ENCODE measurements around the gene ACSL3.
A peak's percentile ranks its signal among the peaks of the same experiment; 100 is the strongest.

The ACSL3 gene

DNA sequence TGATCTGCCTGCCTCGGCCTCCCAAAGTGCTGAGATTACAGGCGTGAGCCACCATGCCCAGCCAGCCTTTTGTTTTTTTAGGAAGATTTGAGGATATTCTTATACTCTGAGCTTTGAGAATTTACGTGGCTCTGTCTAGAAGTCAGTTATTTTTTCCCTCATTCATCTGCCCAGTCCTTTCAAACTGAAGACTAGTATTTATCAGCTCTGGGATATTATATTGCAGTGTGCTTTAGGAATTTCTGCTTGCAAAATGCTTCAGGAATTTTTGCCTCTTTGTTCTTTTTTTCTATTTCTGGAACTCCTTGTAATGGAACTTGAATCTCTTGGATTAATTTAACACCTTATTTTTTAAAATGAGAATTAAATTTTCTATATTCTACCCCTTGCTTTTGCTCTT lies 22.6 kb downstream of the ACSL3 start:
- DNase-seq: no peak

DNA sequence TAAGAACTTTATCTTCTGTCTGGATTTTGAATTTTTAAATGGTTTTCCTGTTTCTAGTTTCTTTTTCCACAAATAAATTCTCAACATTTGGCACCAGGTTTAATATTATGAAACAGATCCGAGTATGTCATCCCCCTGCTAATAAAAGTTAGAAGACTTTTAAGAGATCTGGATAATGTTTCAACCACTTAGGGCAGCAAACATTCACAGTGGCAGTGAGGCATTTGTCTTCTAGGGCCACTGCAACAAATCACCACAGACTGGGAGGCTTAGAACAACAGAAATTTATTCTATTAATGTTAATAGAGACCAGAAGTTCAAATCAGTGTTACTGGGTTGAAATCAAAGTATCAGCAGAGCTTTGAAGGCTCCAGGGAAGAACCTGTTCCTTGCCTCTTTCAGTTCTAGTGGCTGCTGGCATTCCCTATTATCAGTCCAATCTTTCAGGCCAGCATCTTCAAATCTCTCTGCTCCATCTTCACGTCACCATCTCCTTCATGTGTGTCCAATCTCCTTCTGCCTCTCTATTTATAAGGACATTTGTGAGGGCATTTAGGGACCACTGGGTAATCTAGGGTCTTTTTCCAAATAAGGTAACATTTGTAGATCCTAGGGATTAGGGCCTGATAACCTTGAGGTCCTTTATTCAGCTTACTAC lies 23.4 kb downstream of the ACSL3 start:
- no peak for DNase-seq

DNA sequence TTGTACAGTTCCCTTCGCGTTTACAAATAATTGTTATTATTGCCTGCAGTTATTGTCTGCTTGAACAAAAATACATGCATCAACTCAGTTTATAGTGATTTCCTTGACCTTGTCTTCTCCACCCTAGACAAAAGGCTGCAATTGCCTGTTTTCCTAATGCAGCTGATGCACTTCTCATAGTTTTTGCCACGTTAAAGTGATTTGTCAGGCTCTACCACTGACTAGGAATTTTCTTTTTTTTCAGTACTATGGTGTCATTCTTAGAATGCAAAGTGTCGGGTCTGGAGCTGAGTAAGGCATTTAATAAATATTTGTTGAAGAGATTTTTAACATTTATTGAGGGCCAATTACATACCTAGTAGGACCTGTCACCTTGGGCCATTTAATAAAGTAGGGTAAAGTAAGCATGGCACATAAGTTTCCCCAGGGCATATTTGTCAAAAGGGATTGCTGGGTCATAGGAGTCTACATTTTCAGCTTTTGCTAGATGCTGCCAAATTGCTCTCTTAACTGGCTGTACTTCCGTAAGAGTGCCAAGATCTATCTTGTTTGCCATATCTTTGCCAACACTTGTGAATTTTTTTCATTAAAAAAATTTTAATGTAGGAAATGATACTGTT lies 24.1 kb downstream of the ACSL3 start:
- no peak for DNase-seq

DNA sequence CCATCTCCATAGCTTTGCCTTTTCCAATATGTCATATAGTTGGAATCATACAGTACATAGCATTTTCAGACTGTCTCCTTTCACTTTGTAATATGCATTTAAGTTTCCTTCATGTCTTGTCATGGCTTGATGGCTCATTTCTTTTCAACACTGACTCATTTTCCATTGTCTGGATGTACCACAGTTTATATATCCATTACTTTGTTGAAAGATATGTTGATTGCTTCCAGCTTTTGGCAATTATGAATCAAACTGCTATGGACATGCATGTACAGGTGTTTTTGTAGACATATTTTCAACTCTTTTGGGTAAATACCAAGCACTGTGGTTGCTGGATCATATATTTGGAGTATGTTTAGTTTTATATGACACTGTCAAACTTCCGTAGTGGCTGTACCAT lies 26.3 kb downstream of the ACSL3 start:
- no peak for DNase-seq

DNA sequence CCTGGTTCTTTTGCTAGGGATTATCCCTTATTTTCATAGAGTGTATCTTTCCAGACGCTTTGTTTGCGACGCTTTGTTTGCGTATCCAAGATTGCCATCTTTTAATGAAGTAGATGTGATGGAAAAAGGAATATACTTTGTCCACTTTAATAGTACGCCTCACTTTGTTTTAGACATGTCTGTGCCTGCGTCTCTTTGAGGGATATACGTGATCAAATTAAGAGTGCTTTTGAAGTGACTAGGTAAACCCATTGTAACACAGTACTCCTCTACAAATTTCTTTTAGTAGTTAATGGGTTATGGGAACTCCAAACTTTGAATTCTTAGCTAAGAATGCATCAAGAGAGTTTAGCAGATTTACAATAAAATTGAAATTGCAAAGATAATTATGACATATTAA lies 27.9 kb downstream of the ACSL3 start:
- no peak for DNase-seq

DNA sequence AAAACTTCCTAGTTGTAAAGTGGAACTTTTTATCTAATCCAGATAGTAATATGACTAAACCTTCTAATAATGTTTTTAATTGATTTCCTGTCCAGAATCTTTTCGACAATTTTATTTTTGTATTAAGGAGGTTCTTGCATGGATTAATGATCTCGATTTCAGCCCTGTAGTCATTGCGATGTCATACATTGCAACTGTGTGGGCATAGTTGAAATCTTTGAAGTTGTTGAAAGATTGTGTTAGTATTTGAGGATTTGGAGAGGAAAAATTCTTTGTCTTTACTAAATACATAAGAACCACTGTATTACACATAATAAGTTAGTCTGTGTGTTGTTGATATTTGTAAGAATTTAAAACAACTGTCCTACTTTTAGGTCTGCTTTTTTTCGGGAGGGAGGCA lies 31.1 kb downstream of the ACSL3 start:
- no peak for DNase-seq

DNA sequence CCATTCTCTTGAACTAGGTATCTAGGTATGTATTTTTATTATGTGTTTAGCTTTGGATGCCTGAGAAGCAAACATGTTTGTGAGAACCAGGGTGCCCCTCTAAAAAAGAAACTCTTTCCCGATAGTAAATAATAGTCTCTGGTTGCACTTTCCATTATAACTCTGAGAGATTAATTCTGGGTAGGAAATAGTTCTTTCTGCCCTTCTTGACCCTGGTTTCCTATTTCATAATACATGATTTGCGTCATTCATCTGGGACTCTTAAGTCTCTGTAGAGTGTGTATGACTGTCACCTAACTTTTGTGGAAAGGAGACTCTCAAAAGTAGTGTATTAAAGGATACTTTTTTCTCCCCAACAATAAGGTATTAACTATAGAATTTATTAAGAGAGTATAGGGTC lies 31.5 kb downstream of the ACSL3 start:
- no peak for DNase-seq

DNA sequence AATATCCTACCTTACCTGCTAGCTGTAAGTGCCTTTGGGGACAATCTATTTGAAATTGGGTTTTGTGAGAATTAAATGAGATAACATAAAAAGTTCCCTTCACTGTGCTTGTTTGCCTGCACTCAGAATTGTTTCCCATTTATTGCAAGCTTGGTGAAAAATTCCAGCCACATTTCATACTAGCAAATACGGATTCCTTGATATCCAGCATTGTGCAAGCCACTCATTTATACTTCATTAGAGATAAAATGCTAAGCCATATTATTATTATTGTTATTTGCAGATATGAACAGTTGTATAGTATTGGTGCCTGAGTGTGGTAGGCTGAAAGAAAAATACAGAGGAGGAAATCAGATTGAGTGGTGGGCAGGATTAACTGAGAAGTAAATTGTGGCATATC lies 31.9 kb downstream of the ACSL3 start:
- no peak for DNase-seq

DNA sequence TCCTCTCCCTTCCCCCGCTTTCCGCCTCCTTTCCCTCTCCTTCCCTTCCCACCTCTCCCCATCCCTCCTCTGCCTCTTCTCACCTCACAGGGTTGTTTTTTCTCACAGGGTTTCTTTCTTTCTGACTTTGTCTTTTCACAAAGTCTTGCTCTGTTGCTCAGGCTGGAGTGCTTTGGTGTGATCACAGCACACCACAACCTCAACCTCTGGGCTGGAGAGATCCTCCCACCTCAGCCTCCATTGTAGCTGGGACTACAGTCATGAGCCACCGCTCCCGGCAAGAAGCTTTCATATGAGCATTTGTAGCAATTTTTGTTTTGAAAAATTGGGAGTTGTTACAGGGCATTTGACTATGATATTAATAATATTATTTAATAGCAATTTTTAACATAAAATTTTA lies 32.9 kb downstream of the ACSL3 start:
- DNase-seq: no peak

DNA sequence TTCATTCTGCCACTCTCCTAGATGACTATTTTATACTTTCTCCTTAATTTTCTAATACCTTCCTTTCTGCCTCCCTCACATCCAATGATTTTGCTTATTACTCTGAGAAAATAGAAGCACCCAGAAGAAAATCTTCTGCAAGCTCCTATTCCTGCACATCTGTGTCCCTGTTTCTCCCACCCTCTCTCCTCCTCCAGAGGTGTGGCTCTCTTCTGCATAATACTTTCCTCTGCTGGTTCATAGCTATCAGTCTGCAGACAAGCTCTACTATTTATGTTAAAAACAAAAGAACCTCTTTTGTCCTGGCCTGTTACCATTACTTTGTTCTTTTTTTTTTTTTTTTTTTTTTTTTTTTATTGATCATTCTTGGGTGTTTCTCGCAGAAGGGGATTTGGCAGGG lies 34.3 kb downstream of the ACSL3 start:
- DNase-seq: no peak

DNA sequence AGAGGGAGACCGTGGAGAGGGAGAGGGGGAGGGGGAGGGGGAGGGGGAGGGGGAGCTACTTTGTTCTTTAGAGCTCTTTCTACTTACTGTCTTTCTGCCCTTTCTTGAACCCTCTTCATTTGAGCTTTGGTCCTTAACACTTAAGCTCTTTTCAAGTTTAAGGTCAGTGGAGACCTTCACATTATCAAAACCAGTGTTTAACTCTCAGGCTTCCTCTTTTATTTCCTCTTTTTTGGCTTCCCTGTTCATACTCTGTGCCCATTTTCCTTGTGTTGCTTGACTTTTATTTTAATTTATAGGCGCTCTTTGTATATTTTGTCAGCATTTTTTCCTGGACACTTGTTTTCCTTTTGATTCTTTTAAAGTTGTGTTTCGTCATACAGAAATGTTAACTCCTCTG lies 37.1 kb downstream of the ACSL3 start:
- DNase-seq: no peak

DNA sequence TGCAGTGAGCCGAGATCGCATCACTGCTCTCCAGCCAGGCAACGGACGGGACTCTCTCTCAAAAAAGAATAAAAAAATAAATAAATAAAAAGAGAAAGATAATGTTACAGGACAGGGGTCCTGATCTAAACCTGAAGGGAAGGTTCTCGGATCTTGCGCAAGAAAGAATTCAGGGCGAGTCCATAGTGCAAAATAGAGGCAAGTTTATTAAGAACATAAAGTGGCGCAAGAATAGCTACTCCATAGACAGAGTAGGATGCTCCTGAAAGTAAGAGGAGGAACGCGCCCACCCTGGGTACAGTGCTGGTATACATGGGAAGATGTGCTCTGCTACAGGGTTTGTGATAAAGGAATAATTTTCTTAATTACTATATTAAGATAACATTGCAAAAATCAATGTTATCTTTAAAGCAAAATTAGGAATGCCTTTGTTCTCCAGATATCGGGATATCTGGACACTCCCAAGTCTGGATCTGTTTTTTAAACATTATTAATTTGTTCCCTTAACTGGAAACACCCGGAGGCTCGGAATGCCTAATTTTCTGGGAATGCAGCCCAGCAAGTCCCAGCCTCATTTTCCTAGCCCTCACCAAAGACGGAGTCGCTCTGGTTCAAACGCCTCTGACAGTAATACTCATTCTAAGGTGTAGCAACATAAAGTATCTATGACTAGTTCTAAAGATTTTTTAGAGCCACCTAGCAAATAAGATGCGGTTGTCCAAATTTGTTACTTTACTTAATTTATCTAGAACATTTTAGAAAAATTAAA lies 38.8 kb downstream of the ACSL3 start:
- DNase-seq: no peak

DNA sequence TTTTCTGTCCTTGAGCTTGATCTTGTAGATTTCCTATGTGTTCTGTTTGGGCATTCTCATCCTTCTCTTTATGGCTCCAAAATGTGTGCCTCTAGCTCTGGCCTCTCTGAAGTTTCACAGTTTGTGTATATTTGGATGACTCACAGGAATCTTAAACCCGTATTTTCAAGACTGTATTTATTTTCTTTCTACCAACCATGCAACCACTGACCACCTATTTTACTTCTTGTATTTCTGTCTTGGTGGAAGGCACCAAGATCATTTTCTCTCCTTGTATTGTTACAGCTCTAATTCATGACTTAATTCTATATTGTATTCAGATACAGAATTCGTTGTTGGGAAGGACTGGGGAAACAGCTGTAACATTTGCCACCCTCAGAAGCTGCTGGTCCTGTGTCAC lies 39.5 kb downstream of the ACSL3 start:
- DNase-seq: no peak

DNA sequence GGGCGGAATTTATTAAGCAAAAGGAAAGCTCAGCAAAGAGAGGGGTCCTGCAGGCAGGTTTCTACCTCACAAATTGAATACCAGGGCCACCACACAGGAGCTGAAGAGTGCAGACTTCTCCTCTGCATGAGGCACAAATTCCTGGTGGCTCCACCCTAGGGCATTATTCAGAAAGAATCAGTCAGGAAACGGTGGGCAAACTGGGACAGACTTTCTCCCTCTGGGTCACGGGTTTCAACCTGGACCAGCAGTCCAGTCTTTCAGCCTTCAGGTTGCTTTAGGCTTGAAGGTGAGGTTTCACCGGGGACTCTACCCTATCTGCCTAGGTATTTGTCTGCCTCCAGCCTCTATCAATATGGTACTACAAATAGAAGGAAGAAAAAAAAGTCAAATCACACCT lies 41.8 kb downstream of the ACSL3 start:
- no peak for DNase-seq

DNA sequence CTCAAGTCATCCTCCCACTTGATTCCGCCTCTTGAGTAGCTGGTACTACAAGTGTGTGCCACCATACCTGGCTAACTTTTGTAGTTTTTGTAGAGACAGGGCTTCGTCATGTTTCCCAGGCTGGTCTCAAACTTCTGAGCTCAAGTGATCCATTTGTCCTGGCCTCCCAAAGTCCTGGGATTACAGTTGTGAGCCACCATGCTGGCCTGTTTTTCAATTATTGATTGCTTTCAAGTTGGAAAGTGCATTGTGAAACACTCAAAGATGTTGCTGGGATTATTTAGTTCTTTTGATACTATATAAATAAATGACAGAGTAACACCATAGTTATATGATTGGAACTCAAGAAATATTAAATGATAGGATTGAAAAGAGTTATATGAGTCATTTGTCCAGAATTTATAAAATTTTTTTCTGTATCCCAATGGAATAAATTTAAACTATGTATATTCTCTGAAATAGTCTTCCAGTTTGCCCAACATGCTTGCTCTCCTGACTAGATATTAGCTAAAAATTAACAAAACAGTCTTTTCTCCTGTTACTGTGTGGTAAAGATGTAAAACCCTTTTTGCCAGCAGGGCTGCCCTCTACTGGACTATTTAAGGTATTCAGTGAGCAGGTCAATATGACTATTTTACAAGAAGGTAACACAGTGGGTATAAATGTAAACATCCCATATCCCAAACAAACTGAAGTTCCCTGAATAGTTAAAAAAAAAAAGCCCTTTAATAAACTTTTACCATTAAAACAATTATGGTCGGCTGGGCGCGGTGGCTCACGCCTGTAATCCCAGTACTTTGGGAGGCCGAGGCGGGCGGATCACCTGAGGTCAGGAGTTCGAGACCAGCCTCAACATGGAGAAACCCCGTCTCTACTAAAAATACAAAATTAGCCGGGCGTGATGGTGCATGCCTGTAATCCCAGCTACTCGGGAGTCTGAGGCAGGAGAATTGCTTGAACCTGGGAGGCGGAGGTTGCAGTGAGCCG lies 42.7 kb downstream of the ACSL3 start:
- peak; percentile 35 for DNase-seq

DNA sequence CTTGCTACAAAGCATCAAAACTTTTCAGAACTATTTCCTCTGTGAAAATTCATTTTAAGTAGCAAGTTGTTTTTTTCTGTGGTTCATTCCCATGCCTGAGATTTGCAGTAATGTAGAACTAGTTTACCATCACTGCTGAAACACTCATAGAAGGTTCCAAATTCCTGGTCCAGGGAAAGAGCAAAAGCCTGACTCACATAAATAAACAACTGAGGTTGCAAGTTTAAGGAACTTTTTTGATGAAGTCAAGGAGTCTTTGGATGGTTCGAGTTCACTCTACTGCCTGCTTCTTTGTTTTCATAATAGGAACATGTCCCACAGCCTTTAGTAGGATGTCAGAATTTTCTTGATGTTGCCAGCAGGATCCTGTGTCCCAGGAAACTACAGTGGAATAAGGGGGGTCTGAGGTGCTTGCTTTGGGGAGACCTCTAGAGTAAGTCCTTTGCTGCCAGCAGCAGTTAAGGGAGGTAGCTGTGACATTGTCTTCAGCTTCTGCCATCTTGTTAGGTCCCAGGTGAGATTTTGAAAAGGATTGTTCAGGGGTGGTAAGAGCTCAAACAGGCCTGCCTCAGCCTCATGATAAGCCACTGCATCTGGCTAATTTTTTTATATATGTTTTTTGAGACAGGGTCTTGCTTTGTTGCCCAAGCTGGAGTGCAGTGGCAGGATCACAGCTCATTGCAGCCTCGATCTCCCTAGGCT lies 43.9 kb downstream of the ACSL3 start:
- no peak for DNase-seq

DNA sequence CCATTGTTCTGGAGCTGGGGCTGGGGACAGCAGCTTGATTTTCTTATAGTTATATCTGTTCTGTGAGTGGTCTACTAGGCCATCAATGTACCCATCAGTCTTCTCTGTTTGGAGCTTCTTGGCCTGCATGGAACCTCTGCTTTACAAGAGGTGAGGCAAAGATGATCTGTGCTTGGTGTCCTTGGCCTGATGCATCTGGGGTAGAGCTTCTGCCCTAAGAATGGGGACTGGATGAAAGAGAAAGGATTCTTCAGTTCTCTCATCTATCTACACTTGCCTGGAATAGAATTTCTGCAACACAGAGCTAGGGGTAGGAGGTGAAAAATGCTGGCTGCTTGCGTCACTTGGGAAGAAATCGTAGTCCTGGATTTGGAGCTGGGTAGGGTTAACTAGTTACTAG lies 46.2 kb downstream of the ACSL3 start:
- DNase-seq: no peak

DNA sequence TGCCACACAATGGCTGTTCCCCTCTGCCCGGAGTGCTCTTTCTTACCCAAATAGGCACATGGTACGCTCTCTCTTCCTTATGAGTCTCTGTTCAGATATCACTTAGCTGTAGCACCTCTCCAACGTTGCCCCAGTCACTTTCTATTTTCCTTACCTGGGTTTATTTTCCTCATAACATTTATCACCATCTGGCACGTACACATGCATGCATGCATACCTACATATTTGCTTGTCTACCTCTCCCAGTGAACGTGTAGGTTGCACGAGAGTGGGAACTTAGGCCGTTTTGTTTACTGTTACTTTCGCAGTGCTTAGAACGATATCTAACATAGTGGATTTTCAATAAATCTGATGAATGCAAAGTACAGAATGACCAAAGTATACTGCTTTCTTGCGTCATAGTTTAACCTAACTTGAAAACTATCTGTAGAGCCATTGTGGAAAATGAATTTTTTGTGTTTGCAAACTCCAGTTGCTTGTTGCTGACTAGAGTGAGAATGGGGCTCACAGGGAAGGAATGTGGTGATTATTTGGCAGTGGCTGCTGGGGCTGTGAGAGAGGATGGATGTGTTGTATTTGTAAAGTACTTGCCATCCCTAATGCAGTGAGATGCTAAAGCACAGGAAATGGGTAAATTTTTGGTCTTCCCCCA lies 47.1 kb downstream of the ACSL3 start:
- DNase-seq: no peak

DNA sequence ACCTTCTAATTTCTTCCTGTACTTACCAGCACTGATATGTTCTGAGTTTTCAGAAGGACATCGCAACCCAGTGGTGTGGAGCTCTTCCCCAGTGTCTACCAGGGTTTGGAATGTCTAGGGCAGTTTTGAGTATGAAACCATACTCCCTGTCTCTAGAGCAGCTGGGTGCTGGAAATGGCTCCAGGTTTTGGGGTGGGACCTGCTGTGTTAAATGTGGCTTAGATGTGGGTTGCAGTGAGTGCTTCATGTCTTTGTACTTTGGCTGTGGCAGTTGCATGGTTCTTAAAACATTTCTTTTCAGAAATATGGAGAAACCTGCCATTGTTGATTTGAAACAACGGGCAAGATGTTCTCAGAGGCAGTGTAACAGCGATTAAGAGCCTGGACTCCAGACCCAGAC lies 48.5 kb downstream of the ACSL3 start:
- no peak for DNase-seq

DNA sequence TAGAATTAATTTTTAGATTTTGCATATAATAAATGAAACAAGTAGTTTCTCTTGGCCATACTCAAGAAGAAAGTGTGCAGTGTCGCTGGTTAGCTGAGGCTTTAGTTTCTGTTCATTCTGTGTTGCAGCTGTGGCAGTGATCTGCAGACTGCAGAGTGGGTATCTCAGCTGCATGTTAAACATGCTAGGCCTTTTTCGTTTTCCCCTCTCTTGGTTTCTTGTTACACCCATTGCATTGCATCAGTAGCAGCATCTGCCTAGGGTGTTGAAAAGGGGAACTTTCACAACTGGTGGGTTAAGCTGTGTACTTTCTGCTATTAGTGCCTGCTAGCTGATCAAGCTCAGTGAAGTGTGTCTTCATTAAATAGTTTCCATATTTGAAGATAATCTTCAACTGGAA lies 51.3 kb downstream of the ACSL3 start:
- DNase-seq: no peak

DNA sequence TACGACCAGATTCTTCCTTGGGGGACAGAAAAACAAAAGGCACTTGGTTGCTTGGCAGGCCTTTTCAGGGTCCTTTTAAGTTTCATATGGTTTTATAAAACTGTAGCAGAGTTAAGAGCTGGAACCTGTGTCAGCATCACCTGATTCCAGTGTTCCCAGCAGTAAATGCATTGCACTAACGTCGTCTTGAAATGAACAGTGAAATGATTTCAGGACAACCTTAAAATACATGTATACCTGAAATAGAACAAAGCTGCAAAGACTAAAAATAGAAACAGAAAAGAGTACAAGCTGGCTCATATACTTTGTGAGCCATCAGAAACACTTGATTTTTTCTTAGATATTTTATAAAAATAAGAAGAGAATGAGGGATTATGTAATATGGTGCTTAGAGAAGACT lies 51.9 kb downstream of the ACSL3 start:
- DNase-seq: no peak
